Smooth muscle cell of trachea (primary cell): ENCODE results near the gene POLR2J. TPM values are rescaled to one million over a fixed set of nuclear protein-coding genes. Genes with fewer than 3 reads are reported as not detected.

Experiments
- total RNA-seq: library from RNA; depleted of rRNA; stranded (reverse); fragments of >200 nt; gene quantifications from 2 replicates; pipeline ENCODE4 v1.2.1, GENCODE V29; 2014

Gene POLR2J
- 27.6 and 29.4 TPM in 2 replicates for total RNA-seq

GRCh38 chr7:102478314-102479208 lies at the start of gene POLR2J:
Gene POLR2J (minus strand): TSS chr7:102478922. CDS start chr7:102478860, 62 bp downstream.

DNA sequence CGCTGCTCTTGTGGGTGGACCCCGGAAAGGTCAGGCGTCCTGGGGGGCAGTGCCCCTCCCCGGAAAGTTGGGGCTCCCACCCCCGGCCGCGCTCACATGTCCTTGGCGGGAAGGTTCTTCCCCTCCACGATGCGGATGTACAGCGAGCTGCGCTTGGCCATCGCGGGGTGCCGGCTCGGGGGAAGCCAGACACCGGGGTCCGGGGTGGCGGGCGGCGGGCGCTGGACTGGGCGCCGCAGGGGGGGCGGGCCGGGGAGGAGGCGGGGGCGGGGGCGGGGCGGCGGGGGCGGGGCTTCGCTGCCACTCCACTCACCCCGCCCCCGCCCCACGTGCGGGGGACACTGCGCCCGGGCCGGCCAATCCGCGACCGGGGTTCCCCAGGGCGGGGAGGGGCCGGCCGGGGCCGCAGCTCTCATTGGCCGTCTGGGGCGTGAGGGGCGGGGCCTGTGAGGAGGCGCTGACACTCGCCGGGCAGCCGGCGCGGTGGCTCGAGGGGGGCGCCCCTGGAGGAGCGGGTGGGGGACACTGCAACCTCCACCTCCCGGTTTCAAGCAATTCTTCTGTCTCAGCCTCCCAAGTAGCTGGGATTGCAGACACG lies 38.9 kb upstream of the POLR2J start, which contains the start of gene RASA4B:
RASA4B (minus strand) TSS at position 228 of the 598 bp plus-strand sequence; CDS start at position 161, 67 bp downstream.

DNA sequence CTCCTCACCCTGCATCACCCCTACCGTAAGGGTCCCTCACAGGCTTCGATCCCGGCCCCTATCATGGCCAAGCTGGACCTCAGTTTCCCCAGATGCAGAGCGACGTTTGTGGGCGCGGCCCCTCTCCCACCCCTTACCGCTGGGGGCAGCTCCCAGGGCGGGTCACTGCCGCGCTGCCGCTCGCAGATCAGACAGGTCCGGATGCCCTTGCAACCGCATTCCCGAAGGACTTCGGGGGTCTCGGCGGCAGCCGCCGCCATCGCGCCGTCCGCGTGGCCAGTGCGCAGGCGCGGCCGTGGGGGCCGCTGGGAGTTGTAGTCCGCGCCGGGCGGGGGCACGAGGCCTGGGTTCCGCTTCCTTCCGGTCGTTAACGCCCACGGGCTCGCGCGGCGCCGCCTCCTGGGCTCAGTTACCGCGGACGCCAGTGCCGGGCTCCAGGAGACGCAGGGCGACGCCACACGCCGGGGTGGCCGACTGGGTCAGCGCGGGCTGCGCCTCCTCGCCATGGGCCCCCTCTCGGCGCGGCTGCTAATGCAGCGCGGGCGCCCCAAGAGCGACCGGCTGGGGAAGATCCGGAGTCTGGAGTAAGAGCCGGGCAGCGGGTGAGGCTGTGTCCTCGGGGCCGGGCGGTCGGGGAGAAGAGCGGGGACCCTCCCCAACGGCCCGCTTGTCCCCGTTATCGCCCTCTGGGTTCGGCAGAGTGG lies 14.0 kb downstream of the POLR2J start, which contains the start of the genes ALKBH4 and LRWD1:
ALKBH4 (minus strand) TSS at position 287 of the 704 bp plus-strand sequence; CDS start at position 260, 27 bp downstream.
LRWD1 (plus strand) TSS at position 408 of the 704 bp plus-strand sequence; CDS start at position 505, 97 bp downstream.

DNA sequence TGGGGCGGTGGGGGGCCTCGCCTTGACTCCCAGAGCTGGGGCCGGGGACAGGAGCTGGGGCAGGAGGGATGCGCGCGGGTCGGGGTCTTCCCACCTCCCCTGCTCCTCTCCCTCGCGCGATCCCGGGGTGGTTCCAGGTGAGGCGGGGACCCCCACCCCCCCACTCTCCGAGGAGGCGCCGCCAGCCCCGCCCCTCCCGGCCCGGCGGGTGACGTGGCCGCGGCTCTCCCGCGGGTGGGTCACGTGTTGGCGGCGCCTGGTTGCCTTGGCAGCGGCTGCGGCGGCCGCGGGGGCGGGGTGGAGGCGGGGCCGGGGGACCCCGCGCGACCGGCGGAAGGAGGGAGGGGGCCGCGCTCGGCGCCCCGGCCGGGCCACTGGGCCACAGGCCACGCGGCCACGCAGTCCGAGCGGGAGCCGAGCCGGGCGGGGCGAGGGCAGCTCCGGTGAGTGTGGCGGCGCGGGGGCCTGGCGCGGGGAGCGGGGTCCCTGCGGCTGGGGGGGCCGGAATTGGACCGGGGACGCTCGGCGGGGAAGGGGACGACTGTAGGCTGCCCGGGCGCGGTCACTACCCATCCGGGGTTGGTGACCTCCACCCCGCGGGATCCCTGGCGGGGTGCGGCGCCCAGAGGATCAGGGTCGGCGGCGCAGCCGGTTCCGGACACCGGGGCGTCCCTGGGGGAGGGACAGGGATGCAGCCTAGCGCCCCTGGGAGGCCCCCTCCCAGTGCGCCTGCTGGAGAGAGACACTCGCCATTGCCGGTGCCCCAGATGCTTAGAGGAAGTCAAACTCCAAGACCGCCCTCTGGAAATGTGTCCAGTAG lies 45.3 kb downstream of the POLR2J start, which contains the start of gene ORAI2:
ORAI2 (plus strand) TSS at position 357 of the 820 bp plus-strand sequence. CDS start 5,382 bp downstream, outside the sequence.

Other genes with a start within 250 kb of the POLR2J start
- gene SH2B2, start 192.1 kb downstream of the POLR2J start, total RNA-seq = 1.5 and 3.3 TPM in 2 replicates
- 0.15 and 0.17 TPM in 2 replicates for gene SPDYE6, start 122.5 kb downstream of the POLR2J start, total RNA-seq
- 16.7 and 19.3 TPM in 2 replicates for gene PRKRIP1, start 82.6 kb downstream of the POLR2J start, total RNA-seq
- 40.1 and 52.9 TPM in 2 replicates for gene ORAI2, start 45.3 kb downstream of the POLR2J start, total RNA-seq
- gene ALKBH4, start 14.1 kb downstream of the POLR2J start, total RNA-seq = 13.2 and 17.4 TPM in 2 replicates
- gene LRWD1, start 13.9 kb downstream of the POLR2J start, total RNA-seq = 15.0 and 23.5 TPM in 2 replicates
- 3.0 and 3.5 TPM in 2 replicates for gene RASA4B, start 38.9 kb upstream of the POLR2J start, total RNA-seq
- 0.99 and 1.9 TPM in 2 replicates for gene UPK3BL2, start 64.8 kb upstream of the POLR2J start, total RNA-seq
- gene SPDYE2, start 72.3 kb upstream of the POLR2J start, total RNA-seq = not detected in 2 replicates
- 28.8 and 33.3 TPM in 2 replicates for gene POLR2J3, start 93.7 kb upstream of the POLR2J start, total RNA-seq
- gene RASA4, start 137.8 kb upstream of the POLR2J start, total RNA-seq = 6.5 and 7.4 TPM in 2 replicates
- 10.3 and 12.2 TPM in 2 replicates for gene UPK3BL1, start 163.9 kb upstream of the POLR2J start, total RNA-seq
- gene SPDYE2B, start 171.4 kb upstream of the POLR2J start, total RNA-seq = not detected in 2 replicates
- gene POLR2J2, start 192.7 kb upstream of the POLR2J start, total RNA-seq = 2.5 and 4.5 TPM in 2 replicates